Ishikawa (cell line): ENCODE results near the gene GRXCR1.

Source experiments
- CEBPB ChIP-seq: IDR thresholded peaks from 2 replicates; pipeline ENCODE4 v1.6.1; 2012
- CREB1 ChIP-seq: IDR thresholded peaks from 2 replicates; pipeline ENCODE4 v1.6.1; 2012; ENCODE audit warnings: low read depth
- EGR1 ChIP-seq: IDR thresholded peaks from 2 replicates; pipeline ENCODE4 v1.6.1; 2012
- EP300 ChIP-seq: IDR thresholded peaks from 2 replicates; pipeline ENCODE4 v1.6.1; 2012; ENCODE audit warnings: borderline replicate concordance
- FOXM1 ChIP-seq: IDR thresholded peaks from 2 replicates; pipeline ENCODE4 v1.6.1; 2012; ENCODE audit warnings: low read depth, borderline replicate concordance
- NFIC ChIP-seq: IDR thresholded peaks from 2 replicates; pipeline ENCODE4 v1.6.1; 2012
- RAD21 ChIP-seq: IDR thresholded peaks from 2 replicates; pipeline ENCODE4 v1.6.1; 2012; ENCODE audit warnings: low read depth
- TAF1 ChIP-seq: IDR thresholded peaks from 2 replicates; pipeline ENCODE4 v1.6.1; 2012; ENCODE audit warnings: low read depth, mild to moderate bottlenecking
- TCF12 ChIP-seq: IDR thresholded peaks from 2 replicates; pipeline ENCODE4 v1.6.1; 2012; ENCODE audit warnings: low read depth
- TEAD4 ChIP-seq: IDR thresholded peaks from 2 replicates; pipeline ENCODE4 v1.6.1; 2012
- YY1 ChIP-seq: IDR thresholded peaks from 2 replicates; pipeline ENCODE4 v1.6.1; 2012; ENCODE audit warnings: low read depth
- ZBTB7A ChIP-seq: IDR thresholded peaks from 2 replicates; pipeline ENCODE4 v1.6.1; 2012; ENCODE audit warnings: low read depth
- TF ChIP-seq, protein P1 (sequence below): IDR thresholded peaks from 2 replicates; pipeline ENCODE4 v1.6.1; 2012; ENCODE audit warnings: low read depth, mild to moderate bottlenecking
- TF ChIP-seq, protein P2 (sequence below): IDR thresholded peaks from 2 replicates; pipeline ENCODE4 v1.6.1; 2012
- TF ChIP-seq, protein P3 (sequence below): IDR thresholded peaks from 2 replicates; pipeline ENCODE4 v1.6.1; 2012

The GRXCR1 gene

DNA sequence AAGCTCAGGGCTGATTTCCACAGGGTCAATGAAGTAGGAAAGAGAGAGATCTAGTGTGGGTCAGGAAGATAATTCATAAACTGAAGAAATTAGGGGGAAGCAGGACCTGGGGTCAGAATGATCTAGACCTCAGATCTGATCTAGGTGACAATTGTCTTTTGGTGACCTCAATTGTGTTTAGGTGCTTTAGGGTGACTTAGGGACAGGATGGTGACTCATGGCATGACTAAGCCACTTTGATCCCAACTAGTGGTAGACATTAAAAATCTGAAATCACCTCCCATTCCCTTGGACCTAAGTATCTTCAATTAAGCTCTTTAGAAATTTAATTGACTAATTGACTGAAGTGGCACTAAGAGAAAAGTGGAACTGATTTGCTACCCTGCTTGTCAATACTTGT lies 36.7 kb upstream of the GRXCR1 start:
- TF ChIP-seq YY1: no peak
- TF ChIP-seq NFIC: no peak
- no peak for TF ChIP-seq TEAD4
- TF ChIP-seq FOXM1: no peak
- TF ChIP-seq CEBPB: no peak
- TF ChIP-seq RAD21: no peak
- TF ChIP-seq, protein P1, sequence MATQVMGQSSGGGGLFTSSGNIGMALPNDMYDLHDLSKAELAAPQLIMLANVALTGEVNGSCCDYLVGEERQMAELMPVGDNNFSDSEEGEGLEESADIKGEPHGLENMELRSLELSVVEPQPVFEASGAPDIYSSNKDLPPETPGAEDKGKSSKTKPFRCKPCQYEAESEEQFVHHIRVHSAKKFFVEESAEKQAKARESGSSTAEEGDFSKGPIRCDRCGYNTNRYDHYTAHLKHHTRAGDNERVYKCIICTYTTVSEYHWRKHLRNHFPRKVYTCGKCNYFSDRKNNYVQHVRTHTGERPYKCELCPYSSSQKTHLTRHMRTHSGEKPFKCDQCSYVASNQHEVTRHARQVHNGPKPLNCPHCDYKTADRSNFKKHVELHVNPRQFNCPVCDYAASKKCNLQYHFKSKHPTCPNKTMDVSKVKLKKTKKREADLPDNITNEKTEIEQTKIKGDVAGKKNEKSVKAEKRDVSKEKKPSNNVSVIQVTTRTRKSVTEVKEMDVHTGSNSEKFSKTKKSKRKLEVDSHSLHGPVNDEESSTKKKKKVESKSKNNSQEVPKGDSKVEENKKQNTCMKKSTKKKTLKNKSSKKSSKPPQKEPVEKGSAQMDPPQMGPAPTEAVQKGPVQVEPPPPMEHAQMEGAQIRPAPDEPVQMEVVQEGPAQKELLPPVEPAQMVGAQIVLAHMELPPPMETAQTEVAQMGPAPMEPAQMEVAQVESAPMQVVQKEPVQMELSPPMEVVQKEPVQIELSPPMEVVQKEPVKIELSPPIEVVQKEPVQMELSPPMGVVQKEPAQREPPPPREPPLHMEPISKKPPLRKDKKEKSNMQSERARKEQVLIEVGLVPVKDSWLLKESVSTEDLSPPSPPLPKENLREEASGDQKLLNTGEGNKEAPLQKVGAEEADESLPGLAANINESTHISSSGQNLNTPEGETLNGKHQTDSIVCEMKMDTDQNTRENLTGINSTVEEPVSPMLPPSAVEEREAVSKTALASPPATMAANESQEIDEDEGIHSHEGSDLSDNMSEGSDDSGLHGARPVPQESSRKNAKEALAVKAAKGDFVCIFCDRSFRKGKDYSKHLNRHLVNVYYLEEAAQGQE: no peak
- TF ChIP-seq EGR1: no peak
- no peak for TF ChIP-seq TCF12
- TF ChIP-seq, protein P2, sequence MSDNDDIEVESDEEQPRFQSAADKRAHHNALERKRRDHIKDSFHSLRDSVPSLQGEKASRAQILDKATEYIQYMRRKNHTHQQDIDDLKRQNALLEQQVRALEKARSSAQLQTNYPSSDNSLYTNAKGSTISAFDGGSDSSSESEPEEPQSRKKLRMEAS: no peak
- TF ChIP-seq TAF1: no peak
- no peak for TF ChIP-seq ZBTB7A
- TF ChIP-seq, protein P3, sequence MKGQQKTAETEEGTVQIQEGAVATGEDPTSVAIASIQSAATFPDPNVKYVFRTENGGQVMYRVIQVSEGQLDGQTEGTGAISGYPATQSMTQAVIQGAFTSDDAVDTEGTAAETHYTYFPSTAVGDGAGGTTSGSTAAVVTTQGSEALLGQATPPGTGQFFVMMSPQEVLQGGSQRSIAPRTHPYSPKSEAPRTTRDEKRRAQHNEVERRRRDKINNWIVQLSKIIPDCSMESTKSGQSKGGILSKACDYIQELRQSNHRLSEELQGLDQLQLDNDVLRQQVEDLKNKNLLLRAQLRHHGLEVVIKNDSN: no peak
- TF ChIP-seq EP300: no peak
- no peak for TF ChIP-seq CREB1

DNA sequence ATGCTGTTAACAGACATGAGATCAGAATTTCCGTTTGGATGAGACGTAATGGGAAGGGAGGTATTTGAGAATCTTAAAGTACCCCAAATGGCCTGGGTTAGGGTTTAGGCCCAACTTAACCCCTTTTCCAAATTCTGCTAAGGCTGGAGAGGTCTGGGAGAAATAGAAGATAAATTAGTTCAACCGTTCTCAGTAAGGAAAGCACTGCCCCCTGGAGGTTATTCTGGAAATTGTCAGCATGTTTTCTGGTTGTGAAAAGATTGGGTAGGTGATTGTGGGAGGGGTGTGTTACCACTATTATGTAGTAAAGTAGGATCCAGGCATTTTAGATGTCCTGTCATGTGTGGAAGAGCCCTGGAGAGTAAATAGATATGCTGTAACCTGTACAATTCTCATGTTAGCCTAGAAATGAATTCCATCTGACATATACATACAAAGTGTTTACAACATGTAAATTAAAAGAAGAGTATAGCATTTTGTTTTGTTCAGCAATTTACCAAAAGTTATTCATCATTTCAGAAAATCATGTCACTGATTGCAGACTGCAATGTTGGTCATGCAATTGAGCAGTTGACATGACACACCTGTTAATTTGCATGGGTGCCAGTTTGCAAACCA lies 26.8 kb upstream of the GRXCR1 start:
- TF ChIP-seq TEAD4 (no peak), RAD21 (peak; percentile 80)

DNA sequence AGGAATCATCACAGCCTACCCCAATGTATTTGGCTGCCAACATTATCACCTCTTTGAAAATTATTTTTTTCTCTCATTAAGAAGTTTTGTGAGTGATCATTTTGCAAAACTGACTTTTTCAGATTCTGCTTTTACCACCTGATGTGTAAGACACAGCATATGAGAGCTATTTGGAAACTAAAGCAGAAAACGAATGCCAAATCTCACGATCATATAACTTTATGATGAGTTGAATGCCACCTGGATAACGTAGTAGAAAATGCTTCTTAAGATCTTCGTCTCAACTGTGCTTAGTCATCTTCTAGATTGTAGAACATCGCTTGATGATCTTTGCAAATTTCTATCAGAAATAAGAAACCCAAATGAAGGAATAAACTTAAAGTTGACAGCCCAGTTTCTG lies 21.3 kb upstream of the GRXCR1 start:
- TF ChIP-seq FOXM1 (no peak), YY1 (no peak), RAD21 (no peak), TCF12 (no peak), CREB1 (no peak), CEBPB (no peak), EP300 (no peak), EGR1 (no peak), TEAD4 (no peak), ZBTB7A (no peak), NFIC (no peak)
- TF ChIP-seq, protein P2: no peak
- TF ChIP-seq, protein P1: no peak

DNA sequence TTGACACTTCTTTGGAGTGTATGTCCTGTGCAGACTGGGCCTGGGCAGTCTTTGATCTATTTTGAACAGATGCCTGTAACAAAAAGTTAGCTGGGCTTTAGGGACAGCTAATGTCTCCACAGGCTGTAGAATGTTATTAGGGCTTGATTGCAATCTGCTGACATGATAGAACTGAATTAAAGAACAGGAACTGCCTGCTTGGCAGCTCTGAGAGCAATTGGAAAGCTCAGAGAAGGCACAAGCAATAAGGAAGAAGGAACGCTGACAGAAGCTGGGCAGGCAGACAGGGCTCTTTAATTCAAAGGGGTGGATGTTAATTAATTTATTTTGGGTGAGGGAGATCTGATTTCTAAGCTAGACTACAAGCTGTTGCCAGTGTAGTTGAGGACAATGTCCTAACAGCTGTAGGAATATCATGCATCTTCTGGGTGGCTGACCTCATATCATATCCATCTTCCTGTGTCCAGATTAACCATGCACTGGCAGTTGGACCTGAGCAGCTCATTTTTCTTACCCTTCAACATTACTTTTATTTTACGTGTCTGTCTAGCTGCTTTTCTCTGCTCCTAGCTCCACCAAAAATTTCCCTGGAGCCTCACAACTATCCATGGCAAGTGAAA lies 20.7 kb upstream of the GRXCR1 start:
- TF ChIP-seq EGR1 (no peak), TEAD4 (no peak), RAD21 (no peak), CREB1 (no peak), ZBTB7A (no peak), EP300 (no peak)
- TF ChIP-seq, protein P3: no peak
- TF ChIP-seq, protein P2: no peak
- TF ChIP-seq, protein P1: no peak

DNA sequence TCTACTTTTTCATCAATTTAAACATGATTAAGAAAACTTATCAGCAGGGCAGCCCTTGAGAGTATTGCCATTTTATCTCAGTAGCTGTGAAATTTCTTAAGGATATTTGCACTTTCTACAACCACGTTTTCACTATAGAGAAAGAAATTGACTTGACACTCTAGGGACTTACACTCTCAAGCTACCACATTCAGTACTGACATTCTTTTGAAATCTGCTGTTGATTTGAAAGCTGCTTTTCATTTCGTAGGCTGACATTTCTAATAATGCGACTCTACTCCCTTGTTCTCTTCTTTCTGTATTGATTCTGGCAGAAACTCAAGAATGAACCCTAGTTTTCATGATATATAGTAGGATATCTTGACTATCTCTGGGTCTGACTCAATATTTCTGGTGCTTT lies 13.7 kb upstream of the GRXCR1 start:
- TF ChIP-seq EP300 (no peak), FOXM1 (no peak), EGR1 (no peak), TAF1 (no peak), CEBPB (no peak), YY1 (no peak), CREB1 (no peak), ZBTB7A (no peak)
- TF ChIP-seq, protein P2: no peak
- TF ChIP-seq, protein P1: no peak
